GM11168 (cell line): ENCODE measurements around the gene NXPH1.

Experiments
- in situ Hi-C: fragments of 300-500 bp; cut with MboI; formaldehyde crosslinking; loops from one replicate; pipeline ENCODE4 v1.12.0; 2022; ENCODE audit warnings: low sequenced_read_pairs; ENCODE audit not compliant: unreplicated experiment

NXPH1 gene

DNA sequence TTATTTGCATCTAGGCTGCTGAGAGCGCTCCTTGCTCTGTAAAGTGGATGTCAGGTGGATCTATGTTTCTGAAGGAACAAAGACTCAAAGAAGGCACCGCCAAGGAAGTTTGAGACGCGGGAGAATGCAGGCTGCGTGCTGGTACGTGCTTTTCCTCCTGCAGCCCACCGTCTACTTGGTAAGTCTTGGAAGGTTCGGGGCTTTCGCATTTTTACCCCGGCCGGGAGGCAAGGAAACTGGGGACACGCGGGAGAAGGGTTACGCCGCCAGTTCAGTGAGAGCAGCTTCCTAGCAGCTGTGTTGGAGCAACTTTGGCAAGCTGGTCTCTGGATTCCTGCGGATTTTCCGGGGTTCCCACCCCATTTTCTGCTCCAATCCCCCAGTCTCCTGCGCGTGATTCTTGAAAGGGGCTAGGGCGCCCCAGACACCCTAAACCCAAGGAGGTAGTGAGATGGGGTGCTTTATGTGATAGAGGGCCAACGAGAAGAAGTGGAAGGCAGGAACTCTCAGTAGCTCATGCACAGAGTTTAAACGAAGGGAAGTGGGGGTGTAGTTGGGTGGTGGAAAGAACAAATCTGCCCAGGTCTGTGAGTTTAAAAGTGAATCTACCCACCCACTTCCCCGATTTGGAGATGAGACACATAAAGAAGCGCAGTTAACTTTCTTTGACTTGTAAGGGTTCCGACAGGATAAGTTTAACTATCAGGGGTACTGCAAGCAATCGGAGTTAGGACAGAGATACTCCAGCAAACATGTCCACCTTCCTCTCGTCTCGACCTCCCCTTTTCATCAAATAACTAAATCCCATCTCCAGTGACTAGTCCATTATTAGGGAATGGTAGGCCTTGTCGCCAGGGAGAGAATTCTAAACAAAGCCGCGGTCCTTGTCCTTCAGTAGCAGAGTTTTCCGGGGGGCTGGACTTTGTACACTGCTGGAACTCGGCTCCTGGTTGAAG lies 2.5 kb downstream of the NXPH1 start:
- in situ Hi-C loops = no loop called here

DNA sequence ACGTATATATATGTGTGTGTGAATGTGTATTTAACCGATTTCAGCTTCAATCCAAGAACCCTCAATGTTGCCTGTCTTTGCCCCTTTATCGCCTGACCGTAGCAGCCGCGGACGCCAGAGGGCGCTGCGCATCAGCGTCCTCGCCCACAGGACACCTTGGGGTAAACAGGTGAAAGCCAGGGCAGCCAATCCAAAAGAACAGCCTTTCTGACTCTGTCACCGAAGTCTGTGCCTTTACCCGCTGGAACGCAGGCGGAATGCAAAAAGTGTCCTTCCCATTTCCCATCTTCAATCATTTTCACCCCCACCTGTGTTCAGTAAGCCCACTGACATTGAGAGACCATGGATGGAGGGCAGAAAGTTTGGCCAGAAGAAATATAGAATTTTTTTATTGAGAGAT lies 3.6 kb downstream of the NXPH1 start:
- in situ Hi-C loops = no loop called here

DNA sequence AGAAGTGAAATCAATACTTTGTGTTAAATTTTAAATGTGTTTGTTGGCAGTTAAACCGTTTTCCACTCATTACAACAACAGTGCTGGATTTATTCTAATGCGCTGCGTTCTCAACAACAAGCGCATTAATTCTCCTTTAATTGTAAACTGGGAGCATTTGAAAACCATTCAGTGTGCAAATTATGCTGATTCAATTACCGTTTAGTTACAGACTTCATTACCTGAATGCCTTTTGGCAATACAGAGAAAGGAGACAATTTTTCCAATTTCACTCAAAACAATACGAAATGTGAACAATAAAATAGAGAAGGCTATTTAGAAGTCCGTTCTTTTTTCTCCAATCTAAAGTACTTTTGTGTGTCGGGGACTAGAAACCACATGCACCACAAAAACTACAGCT lies 4.2 kb downstream of the NXPH1 start:
- in situ Hi-C loops = no loop called here

DNA sequence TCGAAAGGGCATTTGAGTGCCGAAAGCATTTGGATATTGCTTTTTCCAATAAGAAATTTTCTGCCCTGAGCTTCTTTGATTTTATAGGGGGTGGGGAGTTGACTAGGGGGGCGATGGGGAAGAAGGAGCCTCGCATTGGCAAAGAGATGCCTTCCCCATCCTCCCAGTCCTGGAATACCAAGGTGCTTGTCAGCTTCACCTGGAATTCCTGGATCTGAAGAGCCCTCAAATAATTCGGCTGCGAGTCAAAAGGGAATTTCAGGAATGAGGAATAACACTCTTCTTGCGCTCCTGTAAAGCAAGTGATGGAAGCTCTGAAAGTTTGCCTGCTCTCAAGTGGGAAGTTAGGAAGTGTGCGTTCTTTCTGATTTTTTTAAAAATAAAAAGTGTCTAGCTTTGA lies 7.3 kb downstream of the NXPH1 start:
- in situ Hi-C loops = no loop called here

DNA sequence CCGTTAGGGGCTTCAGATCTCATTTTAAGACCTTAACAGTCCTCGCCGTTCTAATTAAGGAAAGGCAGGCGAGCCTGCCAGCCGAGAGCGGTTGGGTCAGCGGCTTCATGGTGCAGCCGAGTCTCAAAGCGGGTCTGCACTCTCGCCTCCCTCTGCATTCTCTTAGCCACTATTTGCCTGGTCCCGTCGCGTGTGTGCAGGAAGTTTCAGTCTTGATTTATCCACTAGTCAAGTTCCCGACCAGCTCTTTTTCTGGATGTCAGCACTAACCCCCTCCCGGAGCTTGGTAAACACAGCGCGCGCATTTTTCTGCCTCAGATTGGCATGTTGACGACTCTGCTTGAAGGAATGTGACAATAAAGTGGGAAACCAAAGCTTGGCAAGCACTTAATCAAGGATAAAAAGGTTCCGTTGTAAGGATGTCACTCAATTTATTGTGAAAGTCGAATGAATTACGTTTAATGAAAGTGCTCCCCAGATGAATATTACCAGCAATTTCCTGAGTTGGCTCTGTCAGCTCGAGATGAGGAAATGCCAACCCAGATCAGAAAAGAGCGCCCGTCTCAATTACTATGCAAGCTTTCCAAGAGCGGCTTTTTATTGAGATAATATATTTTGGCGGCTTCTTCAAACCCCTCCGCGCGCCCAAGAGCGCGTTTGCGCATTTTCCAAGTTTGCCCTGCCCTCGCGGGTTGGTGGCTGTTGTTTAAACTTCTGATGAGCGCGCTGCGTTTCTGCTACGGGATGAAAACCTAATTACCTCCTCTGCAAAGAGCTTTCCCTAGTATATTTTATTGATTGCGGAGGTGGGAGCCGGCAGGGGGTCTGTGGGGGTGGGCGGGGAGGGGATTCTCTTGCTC lies 7.9 kb downstream of the NXPH1 start:
- in situ Hi-C loops = no loop called here

DNA sequence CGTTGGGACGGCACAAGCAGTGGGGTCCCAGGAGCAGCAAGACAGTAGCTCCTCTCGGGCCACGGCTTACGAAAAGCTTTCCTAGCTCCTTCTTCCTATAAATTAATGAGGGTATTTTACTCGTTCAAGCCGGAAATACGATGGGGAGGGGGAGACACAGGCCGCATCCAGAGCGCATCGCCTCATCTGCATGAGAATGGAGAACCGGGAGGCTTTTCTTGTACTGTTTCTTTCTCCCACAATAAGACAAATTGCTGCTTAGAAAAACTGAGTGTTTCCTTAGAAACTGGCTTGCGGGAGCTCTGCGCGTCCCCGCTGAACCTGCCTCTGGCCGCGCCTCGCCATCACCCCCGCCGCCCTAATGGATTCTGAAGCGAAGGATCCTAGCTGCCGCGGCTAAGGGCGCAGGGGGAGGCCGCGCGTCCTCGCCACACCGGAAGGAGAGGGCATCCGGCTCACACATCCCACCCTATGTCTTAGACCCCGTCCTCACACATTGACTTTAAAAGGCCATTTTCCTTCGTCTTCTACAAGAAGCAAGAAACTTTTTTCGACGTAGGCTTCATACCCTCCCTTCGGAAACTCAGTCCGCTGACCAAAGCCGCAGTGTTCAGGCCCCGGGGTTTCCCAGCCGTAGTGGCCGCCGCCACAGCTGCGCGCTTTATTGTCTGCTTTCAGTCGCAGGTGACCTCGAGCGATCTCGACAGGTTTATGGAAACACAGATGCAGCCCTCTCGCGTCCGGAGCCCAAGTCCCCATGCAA lies 8.8 kb downstream of the NXPH1 start:
- in situ Hi-C loops = no loop called here

DNA sequence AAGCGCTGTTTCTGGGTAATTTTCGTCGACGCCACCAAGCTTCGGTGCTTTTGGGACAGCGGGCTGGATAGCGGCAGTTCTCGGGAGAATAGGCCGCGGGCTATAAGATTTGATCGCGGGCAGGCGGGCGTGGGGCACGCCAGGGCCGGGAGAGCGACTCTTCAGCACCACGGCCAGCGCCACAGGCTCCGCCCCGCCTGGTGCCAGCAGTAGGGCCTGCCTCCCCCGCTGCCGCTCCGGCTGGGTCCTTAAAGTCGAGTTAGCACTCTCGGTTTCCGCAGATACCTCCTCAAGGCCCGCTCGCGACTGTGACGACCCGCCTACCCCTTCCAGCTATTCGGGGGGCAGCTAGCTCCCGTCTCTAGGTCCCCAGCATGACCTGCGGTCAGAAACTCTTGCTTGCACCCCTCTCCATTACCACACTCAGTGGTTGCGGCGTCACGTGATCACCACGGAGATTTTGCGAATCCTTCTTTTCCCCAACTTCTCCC lies 9.4 kb downstream of the NXPH1 start:
- in situ Hi-C loops = no loop called here

DNA sequence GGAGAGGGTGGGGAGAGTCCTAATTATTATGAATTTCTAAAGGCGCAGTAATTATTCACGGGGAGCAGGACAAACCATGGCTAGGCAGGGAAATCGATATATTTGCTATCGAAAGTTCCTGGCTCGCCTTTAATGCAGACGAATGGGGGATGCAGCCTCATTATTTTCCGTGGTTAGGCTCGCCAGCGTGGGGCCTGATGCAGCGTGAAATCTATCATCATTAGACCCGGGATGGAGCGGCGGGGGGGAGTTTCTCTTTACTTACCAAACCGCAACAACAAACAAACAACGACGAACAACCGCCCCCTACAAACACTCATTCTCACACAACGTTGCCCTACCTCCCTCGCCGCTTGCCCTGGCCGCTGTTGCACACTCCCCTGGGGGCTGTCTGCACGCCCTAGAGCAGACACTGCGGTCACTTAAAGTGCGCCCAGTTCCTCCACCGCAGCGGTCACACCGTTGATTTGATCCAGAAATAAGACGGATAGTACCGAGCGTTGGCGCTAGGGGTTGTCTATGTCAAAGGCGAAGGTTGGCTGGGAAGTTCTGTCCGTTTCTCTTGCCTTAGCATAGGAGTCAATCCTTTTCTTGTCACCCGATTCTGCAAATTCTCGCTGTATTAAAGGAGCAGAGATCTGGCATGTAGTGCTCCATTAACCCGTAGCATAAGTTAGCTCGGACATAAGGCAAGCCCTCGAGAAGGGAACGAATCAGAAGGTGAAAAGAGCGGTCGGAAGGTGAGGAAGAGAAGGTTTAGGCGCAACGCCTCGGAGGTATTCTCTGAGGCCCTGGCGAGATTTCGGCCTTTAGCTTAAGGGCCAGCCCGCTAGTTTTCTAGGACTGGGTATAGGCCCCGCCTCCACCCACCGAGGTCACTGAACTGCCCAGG lies 10.4 kb downstream of the NXPH1 start:
- in situ Hi-C loops = no loop called here

DNA sequence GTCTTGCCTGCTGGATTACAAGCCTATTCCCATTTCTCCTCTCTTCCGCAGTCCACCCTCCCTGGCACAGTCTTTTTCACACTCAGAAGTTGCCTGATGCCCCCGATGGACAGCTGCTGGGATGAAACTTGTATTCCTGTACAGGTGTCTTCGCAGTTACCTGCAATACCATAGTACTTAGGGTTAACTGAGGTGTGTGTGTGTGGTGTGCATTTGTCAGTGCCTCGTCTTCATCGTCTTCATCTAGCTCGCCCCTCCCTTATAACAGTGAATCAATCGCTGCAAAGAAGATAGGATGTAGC lies 11.0 kb downstream of the NXPH1 start:
- in situ Hi-C loops = no loop called here

DNA sequence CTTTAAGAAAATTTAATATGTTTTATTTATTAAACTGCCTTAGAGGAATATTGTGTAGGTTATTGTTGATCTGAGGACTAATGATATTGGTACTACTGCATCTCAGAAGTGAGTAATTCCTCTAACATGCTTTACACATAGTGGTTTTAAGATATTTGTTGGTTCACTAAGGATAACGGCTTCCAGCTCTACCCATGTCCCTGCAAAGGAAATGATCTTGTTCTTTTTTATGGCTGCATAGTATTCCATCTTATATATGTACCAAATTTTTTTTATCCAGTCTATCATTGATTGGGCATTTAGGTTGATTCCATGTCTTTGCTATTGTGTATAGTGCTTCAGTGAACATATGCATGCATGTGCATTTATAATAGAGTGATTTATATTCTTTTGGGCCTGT lies 20.1 kb downstream of the NXPH1 start:
- in situ Hi-C loops = no loop called here

DNA sequence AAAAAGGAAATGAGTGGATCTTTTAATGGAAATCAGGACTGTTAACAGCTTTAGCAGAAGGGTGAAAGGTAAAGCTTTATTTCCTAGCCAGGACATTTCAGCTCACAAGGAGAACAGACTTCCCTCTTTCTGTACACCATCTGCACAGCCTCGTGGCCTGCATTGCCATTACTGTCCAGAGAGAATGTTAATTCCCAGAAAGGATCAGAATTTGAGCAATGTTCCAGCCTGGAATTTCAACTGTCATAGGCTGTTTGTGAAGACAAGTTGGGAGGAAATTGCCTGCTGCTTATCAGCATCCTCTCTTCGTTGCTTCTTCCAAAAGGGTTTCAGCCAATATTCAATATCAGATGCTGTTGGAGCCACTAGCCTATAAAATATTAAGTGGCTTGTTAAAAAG lies 22.0 kb downstream of the NXPH1 start:
- in situ Hi-C loops = no loop called here

DNA sequence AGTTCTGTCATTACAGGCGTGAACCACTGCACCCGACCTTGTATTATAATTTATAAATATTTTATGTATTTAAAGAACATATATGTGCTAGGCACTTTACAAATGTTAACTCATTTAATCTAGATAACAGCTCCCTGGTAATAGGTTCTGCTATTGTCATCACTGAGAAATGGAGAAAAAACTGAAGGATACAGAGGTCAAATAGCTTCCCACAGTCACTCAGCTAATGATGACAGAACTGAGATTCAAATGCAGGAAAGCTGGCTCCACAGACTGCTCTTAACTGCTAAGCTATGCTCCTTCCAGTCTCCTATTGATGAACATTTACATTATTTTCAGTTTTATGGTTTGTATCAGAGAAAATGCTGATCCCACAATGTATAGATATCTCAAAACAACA lies 28.9 kb downstream of the NXPH1 start:
- in situ Hi-C loops = no loop called here

DNA sequence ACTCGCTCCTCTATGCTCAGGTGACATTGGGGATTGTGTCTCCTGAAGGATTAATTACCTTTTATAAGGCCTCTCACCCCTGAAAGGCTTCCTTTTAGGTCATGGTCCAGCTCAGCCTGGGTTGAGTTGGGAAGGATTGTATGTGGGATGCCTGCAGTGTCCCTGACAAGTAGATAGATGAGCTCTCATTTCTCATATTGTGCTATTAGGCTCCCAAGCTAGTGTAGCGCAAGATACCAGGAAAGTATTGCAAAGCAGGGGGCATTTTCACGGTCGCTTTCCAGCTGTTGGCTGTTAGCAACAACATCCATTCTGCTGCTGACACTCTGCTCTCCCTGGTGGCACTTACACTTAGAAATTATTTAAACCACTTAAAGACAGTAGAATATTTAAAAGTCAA lies 31.9 kb downstream of the NXPH1 start:
- in situ Hi-C loops = no loop called here

DNA sequence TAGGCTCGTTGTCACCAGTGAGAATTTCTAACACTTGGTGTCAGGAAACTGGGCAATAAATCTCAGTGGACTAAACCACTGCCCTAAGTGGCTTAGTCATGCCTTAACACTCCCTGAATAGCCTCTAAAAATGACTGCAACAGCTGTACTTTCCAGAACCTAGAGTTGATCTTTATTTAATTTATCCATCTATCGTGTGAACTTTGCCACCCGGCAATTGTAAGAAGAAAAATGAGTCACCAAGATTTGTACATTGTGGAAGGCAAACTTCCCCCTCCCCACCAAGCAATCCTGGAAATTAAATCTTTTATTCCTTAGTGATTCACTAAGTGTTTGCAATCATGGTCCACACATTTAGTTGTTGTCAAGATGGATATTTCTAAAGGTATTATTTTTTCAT lies 47.1 kb downstream of the NXPH1 start:
- in situ Hi-C loops = no loop called here

DNA sequence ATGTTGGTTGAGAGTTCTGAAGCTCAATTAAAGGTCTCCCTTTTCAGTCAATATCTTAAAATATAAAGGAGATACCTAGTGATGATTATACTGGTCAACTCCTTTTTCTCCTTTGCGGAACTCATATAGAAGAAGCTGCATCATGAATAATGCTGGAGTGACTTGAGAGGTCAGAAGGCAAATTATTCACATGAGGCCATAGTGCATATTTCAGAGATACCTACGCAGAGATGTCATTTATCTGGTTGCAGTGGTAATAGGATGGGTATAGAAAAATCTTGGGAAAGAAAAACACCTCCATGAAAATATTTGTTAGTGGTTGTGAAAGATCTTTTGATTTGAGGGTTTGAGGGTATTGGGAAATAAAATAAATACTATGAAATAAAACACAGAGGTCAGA lies 47.7 kb downstream of the NXPH1 start:
- in situ Hi-C loops = no loop called here

DNA sequence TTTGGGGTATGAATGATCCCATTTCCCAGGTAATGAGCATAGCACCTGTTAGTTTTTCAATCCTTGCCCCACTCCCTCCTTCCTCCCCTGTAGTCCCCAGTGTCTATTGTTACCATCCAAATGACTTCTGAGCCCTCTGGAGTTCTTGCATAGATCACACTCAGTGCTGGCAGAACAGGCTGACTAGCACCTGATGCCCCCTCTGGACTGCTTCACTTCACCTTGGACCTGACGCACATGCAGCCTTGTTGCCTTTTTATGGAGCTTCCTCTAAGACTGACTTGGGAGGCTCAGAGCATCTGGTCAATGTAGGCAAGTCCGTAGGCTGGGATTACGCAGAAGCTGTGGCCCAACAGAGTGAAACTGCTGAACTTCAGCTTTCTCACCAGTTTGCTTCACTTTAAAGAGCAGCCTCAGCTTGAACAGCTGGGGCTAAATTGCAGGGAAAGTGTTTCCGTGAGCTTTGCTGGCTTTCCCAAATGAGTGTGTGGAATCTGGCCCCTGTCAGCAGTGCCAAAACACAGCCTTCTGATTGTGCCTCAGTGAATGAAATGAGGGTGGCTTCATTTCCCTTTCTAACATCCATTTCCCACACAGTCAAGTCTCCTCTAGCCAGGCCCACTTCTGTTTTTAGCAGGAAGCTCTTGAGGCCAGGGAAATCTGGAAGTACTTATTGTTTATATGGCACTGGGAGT lies 48.5 kb downstream of the NXPH1 start:
- in situ Hi-C loops = no loop called here

DNA sequence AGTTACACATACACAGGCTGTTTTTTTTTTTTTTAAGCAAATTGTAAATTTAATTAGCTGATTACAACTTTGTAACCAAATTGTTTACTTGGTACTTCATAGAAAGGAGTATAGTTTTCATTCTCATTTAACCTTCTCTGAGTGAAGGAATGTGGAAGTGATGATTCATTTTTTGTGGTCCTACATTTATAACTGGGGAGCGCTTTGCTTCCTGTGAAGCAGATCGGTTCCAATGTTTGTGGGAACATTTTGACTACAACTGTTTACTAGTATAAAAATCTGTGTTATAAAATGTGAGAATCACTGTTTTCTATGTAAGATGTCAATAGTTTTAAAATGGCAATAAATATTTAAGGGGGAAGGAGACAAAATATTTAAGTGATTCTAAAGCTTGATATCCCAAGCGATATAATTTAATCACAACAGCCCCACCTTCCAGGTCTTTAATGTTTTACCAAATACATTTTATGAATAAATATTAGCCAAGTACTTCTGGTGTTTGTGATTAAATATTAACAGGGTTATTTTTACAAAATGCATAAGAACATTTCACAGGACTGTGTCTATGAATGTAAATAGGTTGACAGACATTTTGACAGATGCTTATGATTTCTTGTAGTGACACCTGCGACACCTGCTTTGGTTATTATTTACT lies 57.1 kb downstream of the NXPH1 start:
- in situ Hi-C loops = no loop called here

DNA sequence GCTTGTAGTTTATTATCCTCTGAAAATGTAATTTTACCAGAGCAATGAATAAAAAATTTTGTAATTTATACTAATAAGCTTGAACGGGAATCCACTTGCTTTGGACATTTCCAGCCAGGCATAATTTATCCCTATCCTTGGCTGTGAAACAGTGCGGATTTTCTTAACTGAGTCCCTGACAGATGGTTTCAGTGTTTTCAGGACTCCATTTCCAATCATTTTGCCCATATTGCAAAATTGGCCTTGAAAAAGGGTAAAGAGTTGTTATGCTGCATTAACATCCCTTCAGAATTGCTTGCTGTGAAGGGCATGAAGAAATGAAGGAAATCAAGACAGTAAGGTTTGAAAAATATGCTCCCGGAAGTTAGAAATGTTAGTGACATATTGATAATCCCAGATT lies 57.7 kb downstream of the NXPH1 start:
- in situ Hi-C loops = no loop called here
